Stimulated activated CD8-positive, alpha-beta memory T cell treated with anti-CD3 and anti-CD28 coated beads, Interleukin-15, amount 100 ng/mL, for 4 hours (primary cell): ENCODE results near the gene ARID5B.

ENCODE experiments used
- DNase-seq, 2 donors: peaks; one replicate each; pipeline ENCODE4 v3.0.0-alpha.2; 2020; ENCODE audit warnings: low read depth in 2 of 2

ARID5B gene

GRCh38 chr10:62029401-62029800 lies 127.9 kb downstream of the ARID5B start:
- DNase-seq = no peak

- no peak for DNase-seq
Observed at GRCh38 chr10:62031507-62031906, 130.0 kb downstream of the ARID5B start.

- DNase-seq = no peak
Observed at GRCh38 chr10:62033125-62033524, 131.6 kb downstream of the ARID5B start.

GRCh38 chr10:62034096-62034640 lies 132.7 kb downstream of the ARID5B start:
- no peak for DNase-seq

GRCh38 chr10:62036186-62037081 lies 134.9 kb downstream of the ARID5B start:
- no peak for DNase-seq

- DNase-seq = no peak
Observed at GRCh38 chr10:62037166-62037831, 135.8 kb downstream of the ARID5B start.

GRCh38 chr10:62037890-62038608 lies 136.6 kb downstream of the ARID5B start:
- no peak for DNase-seq

- DNase-seq = peak; percentile 46 to 66
Observed at GRCh38 chr10:62038609-62039190, 137.2 kb downstream of the ARID5B start.

- no peak for DNase-seq
Observed at GRCh38 chr10:62039954-62040353, 138.5 kb downstream of the ARID5B start.

GRCh38 chr10:62040881-62041280 lies 139.4 kb downstream of the ARID5B start:
- no peak for DNase-seq

- DNase-seq = no peak
Observed at GRCh38 chr10:62043421-62044021, 142.0 kb downstream of the ARID5B start.

GRCh38 chr10:62044566-62044965 lies 143.1 kb downstream of the ARID5B start:
- DNase-seq = no peak

GRCh38 chr10:62045765-62046521 lies 144.4 kb downstream of the ARID5B start:
- no peak for DNase-seq

GRCh38 chr10:62046522-62047227 lies 145.2 kb downstream of the ARID5B start:
- DNase-seq = no peak

- no peak for DNase-seq
Observed at GRCh38 chr10:62047228-62047892, 145.9 kb downstream of the ARID5B start.

- DNase-seq = peak in 1 of 2 donors; percentile 23
Observed at GRCh38 chr10:62047960-62048383, 146.5 kb downstream of the ARID5B start.

- DNase-seq = no peak
Observed at GRCh38 chr10:62048470-62048869, 147.0 kb downstream of the ARID5B start.

- peak; percentile 21 to 61 for DNase-seq
Observed at GRCh38 chr10:62048919-62049623, 147.6 kb downstream of the ARID5B start.
